Hepatocyte (in vitro differentiated cells): ENCODE data around the gene HS3ST4.

Experiments
- CTCF ChIP-seq: fragments of 200-600 bp; sonication (generic); IDR thresholded peaks from 2 replicates; pipeline ENCODE4 v1.5.1; 2016; ENCODE audit warnings: antibody characterized with exemption, mild to moderate bottlenecking; ENCODE audit not compliant: poor library complexity
- EZH2 ChIP-seq: fragments of 200-600 bp; sonication (generic); IDR thresholded peaks from 2 replicates; pipeline ENCODE4 v1.6.1; 2016; ENCODE audit warnings: antibody characterized with exemption, mild to moderate bottlenecking, borderline replicate concordance
- EZH2phosphoT487 ChIP-seq: fragments of 200-600 bp; sonication (generic); IDR thresholded peaks from one replicate; pipeline ENCODE4 v1.6.1; 2018; ENCODE audit warnings: antibody characterized with exemption, mild to moderate bottlenecking, low read depth, moderate library complexity; ENCODE audit not compliant: unreplicated experiment, severe bottlenecking

DNA sequence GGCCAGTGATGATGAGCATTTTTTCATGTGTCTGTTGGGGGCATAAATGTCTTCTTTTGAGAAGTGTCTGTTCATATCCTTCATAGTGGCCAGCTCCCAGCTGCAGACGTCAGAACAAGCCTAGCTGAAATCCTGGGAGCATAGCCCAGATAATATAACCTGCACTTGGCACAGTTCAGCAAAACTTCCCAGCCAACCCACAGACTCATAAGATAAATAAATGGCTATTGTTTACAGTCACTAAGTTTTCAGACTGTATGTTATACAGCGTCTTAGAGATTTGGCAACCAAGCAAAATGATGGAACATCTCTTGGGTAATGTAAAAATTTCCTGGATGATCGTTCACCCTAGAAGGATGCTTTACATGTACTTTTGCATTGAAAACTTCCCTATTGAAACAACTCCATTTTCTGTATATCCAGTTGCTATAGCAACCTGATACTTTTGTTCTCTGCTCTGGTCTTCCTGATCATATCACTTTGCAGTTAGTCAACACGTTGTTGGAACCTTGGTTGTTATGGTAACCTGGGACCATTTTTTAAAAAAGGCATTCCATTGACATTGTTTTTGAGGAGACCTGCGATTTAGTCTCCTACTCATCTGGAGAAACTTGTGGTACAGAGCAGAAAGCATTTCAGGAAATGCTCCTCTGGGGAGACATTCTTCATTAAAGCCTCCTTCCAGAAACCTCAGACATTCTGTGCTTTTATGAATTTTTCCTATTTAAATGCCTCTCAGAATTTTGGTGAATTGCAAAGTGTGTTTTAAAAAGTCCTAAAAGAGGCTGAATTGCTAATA is 378.7 kb downstream of the HS3ST4 start:
- TF ChIP-seq CTCF (no peak), EZH2 (no peak), EZH2phosphoT487 (no peak)
